Measurements from ENCODE around the gene CRABP2. TPM values are rescaled to one million over a fixed set of nuclear protein-coding genes. Genes with fewer than 3 reads are reported as not detected.

Gene CRABP2
- polyA plus RNA-seq, 2 of the 4 experiments (the other 2 are of a cell fraction): 1.7 to 15.6 TPM

- 61% methylated on average over 10 of the region's 16 CpGs for WGBS (ENCODE audit: missing lambda C conversion rate)
- FAIRE-seq (no peak), DNase-seq (ENCODE audit: low read depth in 1 of 2, low spot score in 1 of 2) (peak in 1 of 2 experiments; percentile 48), ATAC-seq (no peak)
- Histone ChIP-seq H3K4me3 (no peak overlapping the region), H3K27ac (peak overlapping the region; percentile 58 to 97), H3K9me3 (no peaks in the 10 kb centered on the region), H3K4me2 (peak overlapping the region; percentile 54), H3K4me1 (peaks cover 50% of the 10 kb centered on the region)
- TF ChIP-seq NFE2L2 (conservative IDR thresholded peaks at IDR 0.05; ENCODE audit: low read length) (no peak), ZFP36 (IDR thresholded peaks at IDR 0.05; ENCODE audit: borderline replicate concordance, partially characterized antibody) (no peak), MAFK (IDR thresholded peaks at IDR 0.05; ENCODE audit: partially characterized antibody) (no peak), ATOH8 (CRISPR knock-in tag; IDR thresholded peaks at IDR 0.05; ENCODE audit: low read depth) (no peak), RNF2 (IDR thresholded peaks at IDR 0.05; ENCODE audit: borderline replicate concordance, low read depth) (no peak), ESRRA (IDR thresholded peaks at IDR 0.05; ENCODE audit: borderline replicate concordance, low read length) (no peak), HOXA7 (CRISPR knock-in tag; IDR thresholded peaks at IDR 0.05) (no peak), ELK1 (IDR thresholded peaks at IDR 0.05; ENCODE audit: low read depth, low read length) (no peak), JUNB (IDR thresholded peaks at IDR 0.05) (no peak), HOXB5 (CRISPR knock-in tag; IDR thresholded peaks at IDR 0.05) (no peak)
- ChIA-PET POLR2A (no interaction called here), CTCF (interaction anchor here (0.6 to 15.2 kb wide), 11 partner anchors 11 to 707 kb away, joined by 3 to 402 read pairs (median 4); partner anchors contain the start of genes CRABP2, HAPLN2 and NES)
These were observed 40.5 kb downstream of the CRABP2 start for GRCh38 chr1:156664767-156665411.

- FAIRE-seq (no peak), ATAC-seq (no peak)
These were observed 41.2 kb downstream of the CRABP2 start for GRCh38 chr1:156664046-156664766.

More at GRCh38 chr1:156664046-156664766, 41.2 kb downstream of the CRABP2 start:
- Histone ChIP-seq H3K9me3 (no peaks in the 10 kb centered on the region), H3K4me2 (peak overlapping the region; percentile 54), H3K4me3 (no peak overlapping the region), H3K27ac (peak overlapping the region; percentile 58 to 97), H3K4me1 (peaks cover 56% of the 10 kb centered on the region)
- no peak for DNase-seq (ENCODE audit: low read depth in 1 of 2, low spot score in 1 of 2)
- ChIA-PET POLR2A (no interaction called here), CTCF (interaction anchor here (0.6 to 15.2 kb wide), 11 partner anchors 12 to 706 kb away, joined by 3 to 402 read pairs (median 4); partner anchors contain the start of genes CRABP2, HAPLN2 and NES)
- no peak for TF ChIP-seq POLR2AphosphoS2 (conservative IDR thresholded peaks at IDR 0.05; ENCODE audit: low read length)
- TF ChIP-seq GATA3 (IDR thresholded peaks at IDR 0.05; ENCODE audit: borderline replicate concordance): no peak
- TF ChIP-seq EHMT2 (IDR thresholded peaks at IDR 0.05; ENCODE audit: low read depth): no peak
- no peak for TF ChIP-seq BCL3 (IDR thresholded peaks at IDR 0.05)
- no peak for TF ChIP-seq EP300 (IDR thresholded peaks at IDR 0.05)
- TF ChIP-seq SMC3 (IDR thresholded peaks at IDR 0.05): no peak
- TF ChIP-seq CTCF (IDR thresholded peaks at IDR 0.05): no peak
- no peak for TF ChIP-seq SREBF2 (IDR thresholded peaks at IDR 0.05)
- no peak for TF ChIP-seq REST (IDR thresholded peaks at IDR 0.05)
- no peak for TF ChIP-seq ZSCAN20 (CRISPR knock-in tag; IDR thresholded peaks at IDR 0.05)
- no peak for TF ChIP-seq MAFK (IDR thresholded peaks at IDR 0.05; ENCODE audit: partially characterized antibody)
- no peak for TF ChIP-seq HOXB13 (CRISPR knock-in tag; IDR thresholded peaks at IDR 0.05; ENCODE audit: low read depth)
- TF ChIP-seq ZNF302 (CRISPR knock-in tag; IDR thresholded peaks at IDR 0.05): no peak
- TF ChIP-seq MAX (IDR thresholded peaks at IDR 0.05): no peak
- 68% methylated on average over 5 of the region's 5 CpGs for WGBS (ENCODE audit: missing lambda C conversion rate)
